Left forelimb (tissue), 1 donor: ENCODE data around the gene SCAF8.
"Not testable (repeated sequence)": the region's sequence is repeated elsewhere in the genome, so short reads cannot be mapped to it uniquely, and the experiment has no call there.

Experiments
- DNase-seq: peaks from one replicate; pipeline ENCODE4 v3.0.0-alpha.2; 2018; ENCODE audit warnings: low spot score

The SCAF8 gene

DNA sequence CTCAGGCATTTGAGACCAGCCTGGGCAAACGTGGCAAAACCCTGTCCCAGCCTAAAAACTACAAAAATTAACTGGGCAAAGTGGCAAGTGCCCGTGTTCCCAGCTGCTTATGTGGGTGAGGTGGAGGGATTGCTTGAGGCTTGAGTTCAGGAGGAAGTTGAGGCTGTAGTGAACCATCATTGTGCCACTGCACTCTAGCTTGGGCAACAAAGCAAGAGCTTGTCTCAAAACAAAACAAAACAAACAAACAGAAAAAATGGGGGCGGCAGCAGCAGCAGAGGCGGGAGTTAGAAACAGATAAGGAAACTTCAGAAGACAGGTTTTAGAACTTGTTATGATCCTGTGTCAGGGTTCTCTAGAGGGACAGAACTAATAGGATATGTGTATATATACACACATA lies 49.0 kb downstream of the SCAF8 start:
- DNase-seq, result no peak

DNA sequence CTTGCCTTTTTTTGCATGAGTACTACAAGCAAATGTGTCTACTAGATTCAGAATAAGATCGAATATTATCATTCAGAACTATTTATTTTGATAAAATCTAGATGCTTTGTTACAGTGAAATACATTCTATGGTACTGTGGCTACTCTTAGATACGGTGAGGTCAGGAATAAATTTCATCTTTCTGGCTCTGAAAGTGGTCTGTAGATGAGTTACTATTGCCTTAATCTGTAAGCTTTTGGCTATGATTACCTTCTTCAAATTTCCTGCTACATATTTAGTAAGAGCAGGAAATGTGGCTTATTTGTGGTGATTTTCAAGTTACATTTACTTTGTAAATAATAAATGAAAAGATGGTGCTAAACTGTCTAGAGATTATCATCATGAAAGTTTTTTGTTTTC lies 50.0 kb downstream of the SCAF8 start:
- no peak for DNase-seq

DNA sequence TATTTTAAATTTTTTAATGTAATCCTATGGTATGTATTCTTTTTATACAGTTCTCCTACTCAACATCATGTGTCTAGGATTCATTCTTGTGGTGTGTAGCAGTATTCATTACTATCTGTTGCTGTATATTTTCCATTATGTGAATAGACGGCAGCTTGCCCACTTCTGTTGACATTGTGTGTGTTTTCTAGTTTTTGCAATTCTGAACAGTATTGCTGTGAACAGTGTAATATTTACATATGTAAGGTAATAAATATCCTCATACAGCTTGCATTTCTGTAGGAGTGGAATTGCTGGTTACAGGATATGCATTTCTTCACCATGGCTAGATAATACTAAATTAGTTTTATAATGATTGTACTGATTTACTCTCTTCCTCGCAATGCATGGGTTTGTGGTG lies 51.9 kb downstream of the SCAF8 start:
- no peak for DNase-seq

DNA sequence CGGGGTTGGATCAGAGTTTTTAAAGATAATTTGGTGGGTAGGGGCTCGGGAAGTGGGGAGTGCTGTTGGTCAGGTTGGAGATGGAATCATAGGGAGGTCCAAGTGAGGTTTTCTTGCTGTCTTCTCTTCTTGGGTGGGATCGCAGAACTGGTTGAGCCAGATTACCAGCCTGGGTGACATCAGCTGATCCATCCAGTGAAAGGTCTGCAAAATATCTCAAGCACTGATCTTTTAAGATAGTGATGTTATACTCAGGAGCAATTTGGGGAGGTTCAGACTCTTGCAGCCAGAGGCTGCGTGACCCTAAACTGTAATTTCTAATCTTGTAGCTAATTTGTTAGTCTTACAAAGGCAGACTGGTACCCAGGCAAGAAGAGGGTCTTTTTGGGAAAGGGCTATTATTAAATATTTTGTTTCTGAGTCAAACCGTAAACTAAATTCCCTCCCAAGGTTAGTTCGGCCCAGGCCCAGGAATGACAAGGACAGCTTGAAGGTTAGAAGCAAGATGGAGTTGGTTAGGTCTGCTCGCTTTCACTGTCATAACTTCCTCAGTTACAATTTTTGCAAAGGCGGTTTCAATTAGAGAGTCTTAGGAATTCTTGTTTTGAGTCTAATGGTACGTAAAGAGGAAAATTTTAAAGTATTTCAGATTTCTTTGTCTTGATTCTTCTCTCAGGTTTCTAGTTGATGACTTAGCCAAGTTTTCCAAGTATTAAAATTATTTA lies 53.1 kb downstream of the SCAF8 start:
- DNase-seq, result no peak

DNA sequence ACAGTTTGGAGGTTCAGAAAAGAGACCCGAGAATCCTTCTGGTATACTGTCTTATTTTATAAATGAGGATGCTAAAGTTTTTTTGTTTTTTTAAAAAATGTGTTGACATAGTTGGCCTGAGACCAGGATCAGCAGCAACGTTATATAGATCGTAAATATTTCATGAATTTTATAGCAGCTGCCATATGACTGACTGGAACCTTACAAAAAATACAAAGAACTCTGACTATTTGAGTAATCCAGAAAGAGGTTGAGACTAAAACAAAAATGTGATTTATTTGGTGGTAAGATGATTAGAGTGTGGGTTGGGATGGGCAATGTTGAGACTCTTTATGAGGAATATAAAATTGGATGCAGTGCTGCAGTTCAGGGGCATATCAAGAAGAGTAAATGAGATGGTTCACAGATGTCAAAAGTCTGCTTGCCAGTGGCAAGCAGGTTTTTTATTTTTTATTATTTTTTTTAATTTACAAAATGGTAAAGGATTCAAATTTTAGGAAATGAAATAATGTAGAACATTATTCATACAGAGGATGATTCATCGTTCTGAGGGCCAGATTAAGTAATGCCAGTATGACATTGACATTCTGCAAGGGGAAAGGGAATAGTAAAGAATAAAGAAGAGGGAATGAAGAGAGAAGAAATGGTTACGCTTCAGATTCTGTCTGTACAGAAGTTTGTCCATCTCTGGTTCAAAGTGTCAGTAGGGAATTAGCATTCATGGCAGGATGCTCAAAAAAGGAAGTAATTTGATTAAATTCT lies 58.5 kb downstream of the SCAF8 start:
- DNase-seq, result no peak

DNA sequence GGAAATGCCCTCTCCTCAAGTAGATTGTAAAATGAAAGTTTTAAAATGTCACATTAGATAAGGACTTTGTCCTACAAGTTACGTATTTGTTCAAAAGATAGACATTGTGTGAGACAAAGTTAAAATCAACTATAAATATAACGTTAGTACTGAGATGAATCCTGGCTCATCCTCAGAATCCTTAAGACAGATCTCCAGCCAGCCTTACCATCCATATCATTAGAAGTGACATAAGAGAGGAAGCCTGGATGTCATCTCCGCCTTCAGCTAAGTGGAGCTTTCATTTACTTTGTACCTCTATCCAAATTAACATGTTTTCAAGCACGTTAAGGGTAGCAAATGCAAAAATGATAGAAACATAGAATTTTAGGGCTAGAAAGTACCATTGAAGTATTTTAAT lies 59.1 kb downstream of the SCAF8 start:
- no peak for DNase-seq

DNA sequence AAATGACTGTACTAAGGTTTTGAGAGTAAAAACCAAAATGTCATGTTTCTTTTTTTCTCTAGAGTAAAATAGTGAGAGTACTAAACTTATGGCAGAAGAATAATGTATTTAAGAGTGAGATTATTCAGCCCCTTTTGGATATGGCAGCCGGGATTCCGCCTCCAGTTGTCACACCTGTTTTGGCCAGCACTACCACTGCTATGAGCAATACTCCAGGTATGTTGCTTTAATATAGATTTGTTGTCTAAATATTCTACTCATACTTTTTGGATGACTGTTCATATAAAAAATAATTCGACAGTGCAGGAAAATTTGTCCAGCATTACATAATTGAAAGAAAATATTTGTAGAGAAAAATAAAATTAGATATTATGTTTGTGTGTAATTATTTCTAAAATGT lies 59.5 kb downstream of the SCAF8 start:
- DNase-seq, result no peak

DNA sequence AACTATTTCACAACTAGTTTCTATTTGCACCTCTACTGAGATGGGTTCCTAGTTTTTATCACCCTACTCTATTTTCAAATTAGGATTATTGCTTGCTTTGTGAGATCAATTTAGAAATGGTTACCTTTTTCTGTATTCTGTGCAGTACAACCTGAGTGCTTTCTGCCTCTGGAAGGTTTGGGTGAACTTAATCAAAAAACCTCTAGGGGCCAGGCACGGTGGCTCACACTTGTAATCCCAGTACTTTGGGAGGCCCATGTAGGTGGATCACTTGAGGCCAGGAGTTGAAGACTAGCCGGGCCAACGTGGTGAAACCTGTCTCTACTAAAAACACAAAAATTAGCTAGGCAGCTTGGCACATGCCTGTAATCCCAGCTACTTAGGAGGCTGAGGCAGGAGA lies 63.3 kb downstream of the SCAF8 start:
- DNase-seq, result no peak

DNA sequence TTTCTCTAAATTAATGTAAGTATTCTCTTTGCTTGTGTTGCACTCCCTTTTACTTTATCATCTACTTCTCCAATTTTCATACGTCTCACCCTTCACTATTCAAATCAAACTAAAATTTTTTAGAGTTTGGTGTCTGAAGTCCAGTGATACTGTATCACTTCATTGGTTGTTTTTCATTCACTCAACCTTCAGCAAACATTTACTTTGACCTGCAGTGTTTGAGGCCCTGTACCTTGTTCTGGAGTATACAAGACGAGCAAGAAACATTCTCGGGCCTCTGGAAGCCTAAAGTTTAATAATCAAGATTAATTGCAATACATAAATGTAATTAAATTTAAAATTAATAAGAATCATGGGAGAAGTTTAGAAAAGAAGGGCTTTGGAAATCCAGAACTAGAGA lies 64.6 kb downstream of the SCAF8 start:
- no peak for DNase-seq

DNA sequence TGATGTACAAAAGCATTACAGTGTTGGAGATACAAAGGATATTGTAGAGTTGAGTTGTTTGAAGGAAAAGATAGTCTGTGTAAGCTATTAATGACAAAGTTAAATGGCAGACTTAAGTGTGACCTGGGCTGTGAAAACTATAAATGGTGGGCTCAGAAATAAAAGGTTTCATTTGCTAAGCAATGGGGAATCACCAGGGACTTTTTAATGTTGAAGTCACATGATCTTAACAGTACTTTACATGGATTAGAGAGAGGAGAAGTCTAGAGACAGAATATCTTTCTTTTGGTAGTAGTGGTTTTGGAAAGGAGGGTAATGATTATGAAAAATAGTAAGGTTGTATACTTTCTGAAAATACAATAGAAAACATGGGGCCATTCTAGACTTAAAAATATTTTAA lies 67.1 kb downstream of the SCAF8 start:
- no peak for DNase-seq

DNA sequence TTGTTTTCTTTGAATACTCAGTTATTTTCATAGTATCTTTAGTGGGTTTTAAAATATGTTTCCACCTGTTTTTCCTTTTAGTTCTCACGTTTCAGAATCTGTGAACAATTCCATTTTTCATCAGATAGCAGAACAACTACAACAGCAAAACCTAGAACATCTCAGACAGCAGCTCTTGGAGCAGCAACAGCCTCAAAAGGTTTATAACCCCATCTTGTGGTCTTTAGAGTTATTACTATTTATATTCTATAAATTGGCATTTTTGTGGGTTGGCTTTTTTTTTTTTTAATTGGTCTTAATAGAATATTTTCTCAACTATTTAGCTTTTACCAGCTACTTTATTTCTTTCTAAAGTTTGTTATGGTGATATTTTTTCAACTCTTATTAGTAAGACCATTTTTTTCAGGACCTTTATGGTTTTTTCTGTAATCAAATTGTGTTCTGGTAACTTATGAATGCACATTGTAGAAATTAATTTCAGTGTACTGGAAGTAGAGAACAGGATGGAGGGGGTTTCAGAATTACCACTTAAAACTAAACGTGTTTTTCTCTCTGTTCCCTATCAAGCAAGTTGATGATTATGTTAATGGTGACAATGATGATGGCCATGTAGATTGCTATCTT lies 72.2 kb downstream of the SCAF8 start:
- DNase-seq, result no peak

DNA sequence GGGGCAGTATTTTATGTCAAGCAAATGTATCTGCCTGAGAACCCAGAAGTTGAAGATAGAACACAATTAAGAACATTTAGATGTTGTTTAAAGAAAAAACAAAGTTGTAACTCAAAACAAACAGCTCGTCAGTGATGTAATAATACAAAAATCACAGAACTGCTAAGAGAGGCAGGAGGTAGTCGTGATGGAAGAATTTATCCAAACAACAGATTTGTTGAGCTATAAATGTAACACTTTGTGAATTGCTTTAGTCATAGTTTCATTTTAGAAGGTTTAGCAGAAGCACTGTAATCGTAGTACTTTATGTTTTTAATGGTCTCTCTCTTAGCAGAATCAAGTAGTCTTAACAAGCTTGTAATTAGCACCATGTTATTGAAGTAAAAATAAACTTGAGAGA lies 73.6 kb downstream of the SCAF8 start:
- DNase-seq, result no peak

DNA sequence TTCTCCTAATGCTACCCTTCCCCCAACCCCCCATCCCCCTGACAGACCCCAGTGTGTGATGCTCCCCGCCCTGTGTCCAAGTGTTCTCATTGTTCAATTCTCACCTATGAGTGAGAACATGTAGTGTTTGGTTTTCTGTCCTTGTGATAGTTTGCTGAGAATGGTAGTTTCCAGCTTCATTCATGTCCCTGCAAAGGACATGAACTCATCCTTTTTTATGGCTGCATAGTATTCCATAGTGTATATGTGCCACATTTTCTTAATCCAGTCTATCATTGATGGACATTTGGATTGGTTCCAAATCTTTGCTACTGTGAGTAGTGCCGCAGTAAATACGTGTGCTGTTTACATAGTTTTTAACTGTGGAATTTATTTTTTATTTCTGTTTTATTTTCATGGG lies 78.4 kb downstream of the SCAF8 start:
- DNase-seq, result not testable (repeated sequence)

DNA sequence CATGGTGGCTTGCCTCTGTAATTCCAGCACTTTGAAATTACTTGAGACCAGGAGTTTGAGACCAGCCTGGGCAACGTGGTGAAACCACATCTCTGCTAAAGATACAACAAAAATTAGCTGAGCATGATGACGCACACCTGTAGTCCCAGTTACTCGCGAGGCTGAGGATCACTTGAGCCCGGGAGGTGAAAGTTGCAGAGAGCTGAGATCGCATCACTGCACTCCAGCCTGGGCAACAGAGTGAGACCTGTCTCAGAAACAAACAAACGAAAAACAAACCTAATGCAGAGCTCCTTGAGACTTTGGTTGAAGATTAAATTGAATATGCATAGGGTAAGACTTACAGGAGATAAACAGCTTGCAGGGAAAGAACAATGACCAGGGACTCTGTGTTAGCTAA lies 80.8 kb downstream of the SCAF8 start:
- DNase-seq, result no peak

DNA sequence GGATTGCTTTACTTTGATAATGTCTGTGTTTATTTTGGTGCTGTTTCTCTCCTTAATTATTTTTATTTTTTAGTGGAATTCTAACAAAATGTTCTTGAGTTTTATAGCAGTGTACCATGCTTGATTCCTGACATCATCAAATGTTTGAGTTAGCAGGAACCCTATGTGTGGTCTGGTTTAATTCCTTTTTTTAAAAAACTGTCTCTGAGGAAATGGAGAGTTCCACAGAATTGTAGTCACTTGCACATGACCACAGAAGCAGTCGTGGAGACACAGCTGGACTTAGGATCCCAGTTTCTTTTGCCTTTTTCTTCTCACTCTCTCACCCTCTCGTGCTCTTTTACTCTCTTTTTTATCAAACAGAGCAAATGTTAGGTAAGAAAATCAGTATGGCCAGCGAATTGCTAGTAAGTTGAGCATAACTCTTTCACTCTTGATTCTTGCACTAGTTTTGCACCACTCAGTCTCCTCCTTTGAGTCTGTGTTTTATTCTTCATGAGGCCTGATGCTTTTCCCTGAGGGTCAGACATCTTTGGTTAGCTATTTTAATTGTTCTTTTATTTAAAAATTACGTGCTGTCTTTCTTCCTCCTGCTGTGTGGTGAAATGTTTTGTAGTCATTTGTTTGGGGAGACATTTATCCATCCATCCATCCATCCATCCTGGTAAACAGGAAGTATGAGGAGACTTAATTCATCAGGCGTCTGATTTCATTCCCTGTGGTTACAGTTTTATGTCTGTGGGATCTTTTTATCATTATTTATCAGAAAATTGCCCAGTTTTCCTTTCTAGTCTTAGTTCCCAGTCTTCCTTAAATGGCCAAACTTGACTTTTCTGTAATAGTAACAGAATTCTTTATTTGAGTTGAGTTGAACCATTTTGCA lies 83.0 kb downstream of the SCAF8 start:
- no peak for DNase-seq

DNA sequence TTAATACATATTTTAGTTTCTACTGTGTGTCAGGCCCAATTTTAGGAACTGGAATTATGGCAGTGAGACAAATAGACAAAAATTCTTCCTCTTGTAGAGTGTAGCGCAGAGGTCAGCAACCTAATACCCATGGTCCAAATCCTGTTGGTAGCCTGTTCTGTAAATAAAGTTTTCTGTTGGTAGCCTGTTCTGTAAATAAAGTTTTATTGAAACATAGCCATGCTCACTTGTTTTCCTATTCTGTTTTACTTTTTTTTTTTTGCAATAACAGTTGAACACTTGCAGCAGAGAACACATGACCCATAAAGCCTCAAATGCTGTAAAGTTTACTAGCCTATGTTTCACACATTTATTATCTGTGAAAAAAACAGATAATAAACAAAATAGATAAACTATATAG lies 87.9 kb downstream of the SCAF8 start:
- no peak for DNase-seq

DNA sequence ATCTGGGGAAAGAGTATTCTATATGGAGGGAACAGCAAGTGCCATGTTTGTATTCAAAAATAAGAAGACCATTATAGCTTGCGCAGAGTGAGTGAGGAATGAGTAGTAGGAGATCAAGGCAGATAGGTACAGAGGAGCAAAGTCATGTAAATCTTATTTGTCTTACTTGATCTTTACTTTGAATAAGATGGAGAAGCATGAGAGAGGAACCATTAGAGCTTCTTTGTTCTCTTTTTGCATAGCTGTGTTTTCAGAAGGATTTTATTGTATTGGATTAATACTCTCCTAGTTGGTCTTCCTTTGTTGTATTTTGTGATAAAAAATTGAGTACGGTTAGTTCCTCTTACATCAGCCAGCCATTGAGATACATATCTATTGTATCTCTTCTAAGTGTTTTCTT lies 88.4 kb downstream of the SCAF8 start:
- no peak for DNase-seq

DNA sequence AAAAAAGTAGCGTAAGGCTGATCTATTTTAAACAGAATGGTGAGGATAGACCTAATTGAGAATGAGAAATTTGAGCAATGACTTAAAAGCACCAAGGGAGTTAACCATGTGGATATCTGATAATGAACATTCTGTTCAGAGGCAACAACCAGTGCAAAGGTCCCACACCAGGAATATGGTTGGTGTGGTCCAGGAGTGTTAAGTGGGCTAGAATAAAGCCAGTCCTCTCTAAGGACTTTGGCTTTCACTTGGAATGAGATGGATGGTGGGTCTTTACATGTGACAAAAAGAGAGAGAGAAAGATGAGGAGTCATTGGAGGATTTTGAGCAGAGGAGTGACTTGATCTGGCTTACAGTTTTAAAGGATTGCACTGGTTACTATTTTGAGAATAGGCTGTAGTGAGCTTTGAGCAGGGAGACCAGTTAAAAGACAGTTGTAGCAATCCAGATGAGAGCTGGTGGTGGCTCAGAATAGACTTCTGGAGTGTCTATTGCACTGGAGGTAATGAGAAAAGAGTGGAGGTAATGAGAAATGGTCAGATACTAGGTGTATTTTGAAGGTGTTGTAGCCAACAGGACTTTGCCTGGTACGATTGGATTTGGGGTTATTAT lies 89.8 kb downstream of the SCAF8 start:
- DNase-seq, result no peak

DNA sequence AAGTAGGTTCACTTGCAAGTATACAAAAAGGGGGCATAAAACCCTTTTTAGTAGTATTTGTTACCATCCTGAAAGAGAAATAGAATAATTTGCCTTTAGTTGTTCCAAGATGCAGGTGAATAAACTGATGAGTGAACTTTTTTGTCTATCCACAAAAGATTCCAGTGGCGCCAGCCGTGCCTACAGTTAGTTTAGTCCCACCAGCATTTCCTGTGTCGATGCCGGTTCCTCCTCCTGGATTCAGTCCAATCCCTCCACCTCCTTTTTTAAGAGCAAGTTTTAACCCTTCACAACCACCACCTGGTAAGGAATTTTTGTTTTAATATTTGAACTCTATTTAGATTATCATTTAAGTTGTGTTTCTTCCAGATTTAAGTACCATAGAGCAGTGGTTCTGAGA lies 90.9 kb downstream of the SCAF8 start:
- no peak for DNase-seq

DNA sequence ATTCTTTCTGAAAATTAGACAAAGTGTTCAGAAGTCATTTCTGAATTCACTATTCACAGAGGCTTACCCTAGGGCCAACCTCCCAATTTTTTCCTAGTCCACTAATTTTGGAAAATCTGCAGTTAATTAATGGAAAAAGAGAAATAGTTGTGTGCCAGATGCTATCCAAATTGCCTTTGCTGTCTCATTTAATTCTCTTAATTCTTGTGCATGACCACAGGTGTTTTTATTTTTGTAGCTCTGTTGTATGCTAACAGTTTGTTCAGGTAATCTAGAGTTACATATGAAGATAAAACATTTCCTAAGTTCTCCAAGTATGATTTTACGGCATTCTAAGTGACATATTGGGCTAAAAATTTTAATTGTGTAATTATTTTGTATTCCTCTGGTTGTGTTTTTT lies 96.8 kb downstream of the SCAF8 start:
- no peak for DNase-seq

DNA sequence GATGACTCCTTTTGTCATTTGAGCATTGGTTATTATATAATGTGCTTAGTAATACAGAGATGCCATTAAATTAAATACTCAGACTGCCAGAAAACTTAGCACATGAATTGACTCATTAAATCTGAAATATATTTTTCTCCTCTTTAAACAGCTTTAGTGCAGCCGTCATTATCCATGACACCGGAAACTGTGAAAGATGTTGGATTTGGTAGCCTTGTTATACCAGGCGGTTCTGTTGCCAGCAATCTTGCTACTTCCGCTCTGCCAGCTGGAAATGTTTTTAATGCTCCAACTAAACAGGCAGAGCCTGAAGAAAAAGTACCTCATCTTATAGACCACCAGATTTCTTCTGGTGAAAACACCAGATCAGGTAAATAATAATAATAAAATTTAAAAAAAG lies 97.6 kb downstream of the SCAF8 start:
- no peak for DNase-seq

DNA sequence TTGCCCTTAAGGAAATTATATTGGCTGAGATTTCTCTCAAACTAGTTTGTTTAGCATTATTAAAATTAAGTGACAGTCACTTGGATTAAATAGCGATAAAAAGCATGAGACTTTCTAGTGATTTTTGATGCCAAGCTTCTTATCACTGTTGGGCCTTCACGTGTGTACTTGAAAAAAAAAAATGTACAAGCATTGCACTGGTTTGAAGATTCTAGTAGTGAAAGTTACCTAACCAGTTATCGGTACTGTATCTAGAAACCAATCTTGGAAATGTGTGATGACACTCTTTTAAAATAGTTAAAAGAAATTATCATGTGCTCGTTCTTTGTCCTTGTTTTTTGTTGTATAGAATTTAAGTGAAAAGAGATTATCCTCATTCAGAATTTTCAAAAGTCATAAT lies 102.1 kb downstream of the SCAF8 start:
- no peak for DNase-seq
